Epidermal melanocyte (primary cell): ENCODE measurements around the gene FAM107A.
"Not testable (repeated sequence)": the region's sequence is repeated elsewhere in the genome, so short reads cannot be mapped to it uniquely, and the experiment has no call there.

ENCODE experiments used
- DNase-seq: peaks from one replicate; pipeline ENCODE4 v3.0.0; 2011; ENCODE audit warnings: low spot score; ENCODE audit not compliant: insufficient read length

Gene FAM107A

DNA sequence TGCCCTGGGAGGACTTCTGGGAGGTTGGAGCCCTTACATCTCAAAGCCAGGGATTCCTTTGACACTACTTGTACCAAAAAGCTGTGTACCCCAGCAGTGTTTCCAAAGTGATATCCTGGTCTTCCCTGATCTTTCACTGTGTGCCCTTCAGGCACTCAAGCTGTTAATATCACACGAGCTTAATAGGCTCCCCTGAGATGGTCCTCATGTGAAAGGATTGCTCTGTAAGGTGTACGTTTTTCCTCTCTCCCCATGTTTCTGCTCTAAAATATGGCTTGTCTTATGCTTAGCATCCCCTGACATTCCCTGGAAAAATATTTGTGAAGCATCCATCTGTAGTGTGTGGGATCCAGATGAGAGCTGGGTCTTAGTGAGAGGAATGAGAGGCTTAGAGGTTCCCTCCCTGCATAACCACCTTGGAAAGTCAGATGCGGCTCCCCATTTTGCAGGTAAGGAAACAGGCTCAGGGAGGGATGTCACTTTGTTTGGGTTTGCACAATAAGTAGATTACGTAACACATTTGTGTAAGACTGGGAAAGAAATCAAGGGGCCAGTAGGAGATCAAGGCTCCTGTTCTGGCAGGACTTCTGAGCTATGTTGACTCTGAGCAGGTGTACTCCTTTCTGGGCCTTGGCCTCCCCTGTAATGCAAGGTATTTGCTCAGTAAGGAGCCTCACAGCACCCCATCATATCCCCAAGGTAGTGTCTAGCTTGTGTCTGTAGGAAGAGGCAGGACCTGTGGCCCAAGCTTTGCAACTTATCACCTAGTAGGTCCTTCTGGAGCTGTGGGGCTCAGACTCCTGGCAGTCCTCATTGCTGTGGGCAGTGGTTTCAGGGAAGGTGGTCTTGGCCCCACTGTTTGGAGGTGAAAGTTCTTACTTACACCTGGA is 39.5 kb downstream of the FAM107A start:
- DNase-seq: no peak

GRCh38 chr3:58536501-58537411 is 40.4 kb downstream of the FAM107A start, which contains the start of gene ACOX2:
TSS of gene ACOX2 (minus strand) at chr3:58537190. CDS start at chr3:58535106, 2,084 bp downstream.
- DNase-seq: no peak

DNA sequence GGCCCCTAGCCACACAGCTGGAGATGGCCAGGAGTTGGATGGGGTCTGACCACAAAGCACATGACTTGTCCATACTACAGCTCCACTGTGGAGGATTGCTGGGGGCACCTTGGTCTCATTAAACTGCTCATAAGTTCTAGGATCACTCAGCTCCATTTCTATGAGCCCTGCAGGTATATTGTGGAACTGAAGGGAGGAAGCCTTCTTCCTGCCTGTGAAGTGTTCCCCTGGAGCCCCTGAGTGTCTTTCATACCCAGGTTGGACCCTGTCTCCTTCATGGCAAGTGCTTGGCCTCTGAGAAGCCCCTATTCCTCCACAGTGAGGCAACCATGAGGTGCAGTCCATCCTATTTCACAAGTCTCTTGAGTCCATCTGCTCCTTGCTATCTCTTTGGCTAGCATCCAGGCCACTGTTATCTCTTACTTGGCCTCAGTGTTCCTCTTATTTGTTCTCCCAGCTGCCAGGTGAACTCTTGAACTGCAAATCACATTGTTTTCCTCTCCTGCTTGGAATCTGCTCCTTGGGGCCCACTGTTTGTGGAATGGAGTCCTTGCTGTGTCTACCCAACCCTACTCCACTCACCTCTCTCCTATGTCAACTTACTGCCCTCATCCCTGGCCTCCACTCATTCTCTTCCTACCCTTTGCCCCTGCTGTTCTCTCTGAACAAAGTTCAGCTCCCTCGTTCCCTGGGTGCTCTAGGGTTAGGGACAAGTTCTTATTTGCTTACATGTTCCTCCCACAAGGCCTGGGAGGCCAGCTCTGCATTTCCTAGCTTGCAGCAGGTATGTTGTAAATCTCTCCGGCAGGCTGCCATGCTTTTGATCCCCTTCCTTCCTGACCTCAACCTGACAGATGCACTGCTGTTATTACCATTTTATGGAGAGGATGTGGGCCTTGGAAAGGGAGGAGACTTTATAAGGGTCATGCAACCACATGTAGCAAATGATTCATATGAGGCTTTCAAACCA is 41.4 kb downstream of the FAM107A start:
- DNase-seq: no peak

- DNase-seq: no peak
Measured at GRCh38 chr3:58534592-58535494, 42.3 kb downstream of the FAM107A start.

DNA sequence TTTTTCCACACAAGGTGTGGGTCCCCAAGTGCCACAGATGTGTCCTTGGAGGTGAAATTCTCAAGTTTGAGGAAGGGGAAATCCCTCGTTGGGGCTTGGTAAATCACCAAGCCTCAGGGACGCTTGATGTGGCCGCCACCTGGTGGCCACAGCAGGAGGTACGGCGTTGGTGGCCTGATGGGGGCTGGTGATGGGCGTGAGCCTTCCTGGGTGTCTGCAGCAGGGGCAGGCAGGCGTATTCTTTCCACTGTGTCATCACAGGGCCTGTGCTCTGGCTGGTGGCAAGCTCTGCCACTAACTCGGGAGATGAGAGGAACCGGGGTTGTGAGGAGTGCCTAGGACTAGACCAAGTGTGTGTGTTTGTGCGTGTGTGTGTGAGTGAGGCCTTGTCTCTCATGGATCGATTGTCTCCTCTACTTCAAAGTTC is 44.4 kb downstream of the FAM107A start:
- peak; percentile 75 for DNase-seq

DNA sequence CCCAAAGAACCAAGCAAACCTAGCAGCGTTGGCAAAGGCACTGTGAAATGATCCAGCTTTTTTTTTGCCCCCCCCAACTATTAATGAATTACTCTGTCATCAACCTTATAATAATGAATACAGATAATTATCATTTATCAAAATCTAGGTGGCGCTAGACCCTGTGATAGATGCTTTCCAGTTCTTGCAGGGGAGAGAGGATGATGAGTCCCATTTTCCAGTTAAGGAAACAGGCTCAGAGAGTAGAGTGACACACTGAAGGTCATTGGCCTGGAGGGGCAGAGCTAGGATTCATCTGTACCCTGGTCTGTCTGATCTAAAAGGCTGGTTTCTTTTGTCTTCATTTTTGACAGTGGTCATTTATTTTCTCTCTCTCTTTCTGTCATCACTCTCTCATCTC is 45.2 kb downstream of the FAM107A start:
- DNase-seq: no peak

- no peak for DNase-seq
Measured at GRCh38 chr3:58531555-58531954, 45.6 kb downstream of the FAM107A start.

DNA sequence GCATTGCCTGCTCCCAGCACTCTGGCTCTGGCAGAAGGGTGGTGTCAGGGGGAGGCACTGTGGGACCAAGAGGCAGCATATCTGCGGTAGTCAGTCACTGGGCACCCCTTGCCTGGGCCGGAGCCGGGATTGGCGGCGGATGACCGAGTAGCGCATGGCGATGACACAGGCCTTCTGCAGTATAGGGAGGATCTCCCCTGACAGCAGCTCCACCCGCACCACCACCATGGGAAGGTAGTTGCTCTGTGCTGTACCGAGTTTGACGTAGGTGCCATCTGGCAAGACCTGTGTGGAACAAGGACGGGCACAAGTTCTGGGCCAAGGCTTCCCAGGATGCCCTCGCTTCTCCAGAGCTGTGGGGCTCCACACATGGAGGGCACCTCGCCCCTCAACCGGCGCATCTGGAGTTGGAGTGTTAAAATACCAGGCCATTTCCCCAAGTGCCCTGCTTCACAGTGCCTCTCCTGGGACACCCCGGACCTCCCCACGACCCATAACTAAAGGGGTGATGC is 46.8 kb downstream of the FAM107A start:
- no peak for DNase-seq

DNA sequence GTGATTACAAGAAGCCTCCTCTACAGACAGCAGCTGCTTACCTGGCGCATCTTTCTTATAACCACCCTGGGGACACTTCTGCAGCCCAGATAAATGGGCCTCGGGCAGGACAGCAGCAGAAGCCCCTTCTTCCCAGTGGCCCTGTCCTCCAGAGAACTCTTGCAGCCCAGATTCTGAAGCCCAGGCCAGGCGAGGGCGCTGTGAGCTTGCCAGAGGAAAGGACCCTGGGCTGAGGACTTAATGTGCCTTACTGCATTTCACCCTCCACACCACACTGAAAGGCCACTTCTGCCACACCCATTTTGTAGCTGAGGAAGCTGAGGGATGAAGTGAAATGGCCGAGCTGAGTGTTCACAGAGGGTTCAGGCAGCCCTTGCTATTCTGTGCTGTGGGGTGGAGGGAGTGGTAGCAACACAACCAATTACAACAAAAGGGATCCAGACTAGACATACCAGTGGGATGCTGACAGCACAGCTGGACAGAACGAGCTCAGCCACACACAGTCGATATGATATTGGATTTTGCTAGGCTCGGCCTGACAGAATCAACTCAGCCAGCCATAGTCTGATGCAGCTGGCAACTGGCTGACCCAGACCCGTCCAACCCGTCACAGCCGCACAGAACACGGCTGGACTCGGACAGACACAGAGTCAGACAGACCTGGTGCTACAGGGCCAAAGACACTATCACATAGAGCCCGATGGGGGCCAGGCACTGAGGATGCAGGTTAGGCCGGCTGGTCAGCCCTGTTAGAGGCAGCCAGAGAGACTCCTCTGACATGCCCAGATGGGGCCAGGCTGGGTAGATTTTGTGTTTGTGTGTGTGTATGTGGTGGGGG is 47.5 kb downstream of the FAM107A start:
- DNase-seq: no peak

DNA sequence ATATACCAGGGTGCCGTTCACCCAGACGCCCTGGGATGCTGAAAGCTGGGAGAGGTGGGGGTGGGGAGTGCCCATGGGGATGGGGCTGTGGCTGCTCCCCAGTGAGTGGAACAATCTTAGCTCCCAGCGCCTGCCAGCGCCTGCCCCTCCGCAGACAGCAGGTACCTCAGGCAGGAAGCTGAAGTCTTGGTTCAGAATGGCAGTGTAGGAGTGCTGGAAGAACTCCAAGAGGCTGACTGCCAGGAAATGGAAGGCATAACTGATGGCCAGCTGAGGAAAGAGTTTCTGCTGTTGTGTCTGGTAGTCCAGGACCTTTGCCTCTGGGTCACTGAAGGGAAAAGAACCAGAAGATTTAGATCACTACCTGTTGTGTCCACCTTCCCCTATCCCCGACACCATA is 48.6 kb downstream of the FAM107A start:
- DNase-seq: no peak

DNA sequence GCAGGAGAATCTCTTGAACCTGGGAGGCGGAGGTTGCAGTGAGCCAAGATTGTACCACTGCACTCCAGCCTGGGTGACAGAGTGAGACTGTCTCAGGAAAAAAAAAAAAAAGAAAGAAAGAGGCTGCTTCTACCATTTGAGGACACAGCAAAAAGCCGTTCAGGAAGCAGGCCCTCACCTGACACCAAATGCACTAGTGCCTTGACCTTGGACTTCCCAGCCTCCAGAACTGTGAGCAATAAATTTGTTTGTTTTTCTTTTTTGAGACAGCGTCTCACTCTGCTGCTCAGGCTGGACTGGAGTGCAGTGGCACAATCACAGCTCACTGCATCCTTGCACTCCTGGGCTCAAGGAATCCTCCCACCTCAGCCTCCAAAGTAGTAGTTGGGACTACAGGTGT is 49.8 kb downstream of the FAM107A start:
- not testable (repeated sequence) for DNase-seq

- DNase-seq: peak; percentile 54
Measured at GRCh38 chr3:58526515-58526957, 50.7 kb downstream of the FAM107A start.

DNA sequence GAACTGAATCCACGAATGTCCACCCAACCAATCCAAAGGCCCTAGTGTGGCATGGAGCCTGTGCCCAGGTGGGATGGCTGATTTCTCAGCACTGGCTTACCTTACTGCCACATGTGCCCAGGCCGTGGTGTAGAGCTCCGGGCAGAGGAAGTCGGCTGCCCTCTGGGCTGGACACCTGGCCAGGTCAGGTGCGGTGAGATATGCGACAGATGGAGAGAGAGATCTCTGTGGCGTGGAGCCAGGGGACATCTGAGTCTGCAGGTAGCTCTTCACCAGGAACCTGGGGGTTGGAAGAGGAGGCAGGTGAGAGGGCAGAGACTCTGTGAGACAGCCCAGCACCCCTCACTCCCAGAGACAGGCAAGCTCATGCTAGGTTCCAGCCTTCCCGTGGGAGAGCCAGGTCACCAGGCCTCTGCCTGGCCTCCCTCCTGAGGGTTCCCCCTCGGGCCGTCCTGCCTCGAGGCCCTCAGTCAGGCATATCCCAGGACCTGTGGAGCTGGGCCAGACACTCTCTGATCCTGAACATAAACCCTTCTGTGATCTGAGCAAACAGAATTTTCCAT is 52.8 kb downstream of the FAM107A start:
- DNase-seq: no peak

GRCh38 chr3:58522759-58523425 is 54.3 kb downstream of the FAM107A start:
- no peak for DNase-seq

- no peak for DNase-seq
Measured at GRCh38 chr3:58521917-58522631, 55.1 kb downstream of the FAM107A start.

DNA sequence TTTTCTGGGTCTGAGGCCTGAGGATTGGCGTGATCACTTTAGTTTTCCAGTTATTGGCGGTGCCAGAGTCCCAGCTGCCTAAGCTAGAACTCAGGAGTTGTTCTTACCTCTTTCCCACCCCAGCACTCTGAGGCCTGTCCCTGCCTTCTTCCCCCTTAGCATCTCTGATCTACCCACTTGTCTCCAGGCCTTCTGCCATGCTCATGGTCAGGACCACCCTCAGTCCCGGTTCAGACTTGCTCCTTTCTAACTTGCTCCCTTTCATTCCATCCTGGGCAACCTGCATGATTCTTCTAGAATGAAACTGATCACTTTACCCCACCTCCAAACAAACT is 55.9 kb downstream of the FAM107A start:
- DNase-seq: no peak
